ENCODE results near the gene RAB15. TPM values are rescaled to one million over a fixed set of nuclear protein-coding genes. Genes with fewer than 3 reads are reported as not detected.

The RAB15 gene
- total RNA-seq, 1 donor from 2014 or later, result 25.0 TPM

DNA sequence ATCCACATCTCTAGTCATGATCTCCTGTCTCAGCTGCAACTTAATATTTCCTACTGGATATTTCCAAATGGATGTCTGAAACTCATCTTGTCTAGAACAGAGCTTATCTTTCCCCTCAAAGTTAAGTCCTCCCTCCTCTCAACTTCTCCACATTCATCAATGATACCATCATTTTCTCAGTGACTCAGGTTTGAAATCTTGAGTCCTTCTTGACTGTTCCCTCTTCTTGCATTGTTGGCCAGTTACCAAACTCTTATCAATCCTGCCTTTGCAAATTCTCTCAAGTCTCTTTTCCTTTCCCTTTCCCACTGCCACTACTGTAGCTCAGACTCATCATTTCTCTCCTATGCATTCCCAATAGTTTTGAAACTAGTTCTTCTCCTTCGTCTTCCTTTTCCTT lies 72.2 kb downstream of the RAB15 start:
- Mint-ChIP-seq H3K4me1 (peaks cover 2% of the 10 kb centered on the region), H3K27me3 (ENCODE audit: low read depth) (peaks cover 8% of the 10 kb centered on the region), H3K9me3 (no peaks in the 10 kb centered on the region), H3K27ac (no peak overlapping the region), H3K36me3 (no peaks in the 10 kb centered on the region), H3K4me3 (no peak overlapping the region)
- DNase-seq (ENCODE audit: low spot score in 2 of 2, unreplicated experiment in 2 of 2), result no peak
- TF ChIP-seq, protein P1, sequence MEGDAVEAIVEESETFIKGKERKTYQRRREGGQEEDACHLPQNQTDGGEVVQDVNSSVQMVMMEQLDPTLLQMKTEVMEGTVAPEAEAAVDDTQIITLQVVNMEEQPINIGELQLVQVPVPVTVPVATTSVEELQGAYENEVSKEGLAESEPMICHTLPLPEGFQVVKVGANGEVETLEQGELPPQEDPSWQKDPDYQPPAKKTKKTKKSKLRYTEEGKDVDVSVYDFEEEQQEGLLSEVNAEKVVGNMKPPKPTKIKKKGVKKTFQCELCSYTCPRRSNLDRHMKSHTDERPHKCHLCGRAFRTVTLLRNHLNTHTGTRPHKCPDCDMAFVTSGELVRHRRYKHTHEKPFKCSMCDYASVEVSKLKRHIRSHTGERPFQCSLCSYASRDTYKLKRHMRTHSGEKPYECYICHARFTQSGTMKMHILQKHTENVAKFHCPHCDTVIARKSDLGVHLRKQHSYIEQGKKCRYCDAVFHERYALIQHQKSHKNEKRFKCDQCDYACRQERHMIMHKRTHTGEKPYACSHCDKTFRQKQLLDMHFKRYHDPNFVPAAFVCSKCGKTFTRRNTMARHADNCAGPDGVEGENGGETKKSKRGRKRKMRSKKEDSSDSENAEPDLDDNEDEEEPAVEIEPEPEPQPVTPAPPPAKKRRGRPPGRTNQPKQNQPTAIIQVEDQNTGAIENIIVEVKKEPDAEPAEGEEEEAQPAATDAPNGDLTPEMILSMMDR (IDR thresholded peaks at IDR 0.05; ENCODE audit: unreplicated experiment), result no peak

Other genes starting within 250 kb of the RAB15 start
- gene SPTB, start 92.4 kb downstream of the RAB15 start, total RNA-seq, result 8.1 to 9.0 TPM (median 8.9 TPM) in 3 replicates
- 43.5 to 45.8 TPM (median 45.1 TPM) in 3 replicates for gene CHURC1, start 57.9 kb downstream of the RAB15 start, total RNA-seq
- gene GPX2, start 29.6 kb downstream of the RAB15 start, total RNA-seq, result 0.58 to 0.63 TPM (median 0.61 TPM) in 3 replicates
- 37.5 to 47.6 TPM (median 45.7 TPM) in 3 replicates for gene FNTB, start 14.6 kb upstream of the RAB15 start, total RNA-seq
- gene MAX, start 130.2 kb upstream of the RAB15 start, total RNA-seq, result 73.1 to 87.9 TPM (median 83.2 TPM) in 3 replicates

Data from mesothelial cell of epicardium (in vitro differentiated cells).